Astrocyte (in vitro differentiated cells and primary cell): ENCODE measurements around the gene NOD1. TPM values are rescaled to one million over a fixed set of nuclear protein-coding genes. Genes with fewer than 3 reads are reported as not detected.
"Not testable (repeated sequence)": the region's sequence is repeated elsewhere in the genome, so short reads cannot be mapped to it uniquely, and the experiment has no call there.

Source experiments
- DNase-seq: peaks from one replicate; pipeline ENCODE4 v3.0.0-alpha.2; 2010; ENCODE audit warnings: low read depth
- FAIRE-seq: peaks from 2 replicates; lab custom pipeline; 2011; peaks lifted over from hg19 to GRCh38; lab: Jason Lieb, UNC
- H2AFZ ChIP-seq: 2 replicates; pipeline ENCODE4 v1.6.0; 2012; ENCODE audit warnings: low read depth, low read length, inconsistent platforms
- H3K27ac ChIP-seq: 2 replicates; pipeline ENCODE4 v1.5.1; 2011; ENCODE audit warnings: low read depth, low read length, inconsistent platforms
- H3K27me3 ChIP-seq: 2 replicates; pipeline ENCODE4 v1.6.0; 2011; ENCODE audit warnings: low read length, inconsistent platforms; ENCODE audit not compliant: insufficient read depth
- H3K36me3 ChIP-seq: 2 replicates; pipeline ENCODE4 v1.5.1; 2011; ENCODE audit warnings: low read length, inconsistent platforms; ENCODE audit not compliant: insufficient read depth
- H3K4me1 ChIP-seq: 2 replicates; pipeline ENCODE4 v1.5.1; 2011; ENCODE audit warnings: low read length, inconsistent platforms; ENCODE audit not compliant: insufficient read depth
- H3K4me2 ChIP-seq: 2 replicates; pipeline ENCODE4 v1.6.0; 2012; ENCODE audit warnings: low read length, inconsistent platforms
- H3K4me3 ChIP-seq: 2 replicates; pipeline ENCODE4 v1.5.1; 2011; ENCODE audit warnings: low read depth, mild to moderate bottlenecking, low read length, inconsistent platforms; ENCODE audit not compliant: insufficient read depth
- H3K79me2 ChIP-seq: 2 replicates; pipeline ENCODE4 v1.6.0; 2012; ENCODE audit warnings: mild to moderate bottlenecking, low read length, inconsistent platforms; ENCODE audit not compliant: insufficient read depth
- H3K9ac ChIP-seq: 2 replicates; pipeline ENCODE4 v1.6.0; 2012; ENCODE audit warnings: mild to moderate bottlenecking, low read length, inconsistent platforms
- H3K9me3 ChIP-seq: 2 replicates; pipeline ENCODE4 v1.5.1; 2012; ENCODE audit warnings: low read depth, mild to moderate bottlenecking, low read length, inconsistent platforms; ENCODE audit not compliant: insufficient read depth
- H4K20me1 ChIP-seq: 2 replicates; pipeline ENCODE4 v1.6.0; 2012; ENCODE audit warnings: low read length, inconsistent platforms; ENCODE audit not compliant: insufficient read depth
- H3K27ac Mint-ChIP-seq: one replicate; pipeline ENCODE4 v1.8.0; 2021; ENCODE audit warnings: mild to moderate bottlenecking, mixed read lengths; ENCODE audit not compliant: unreplicated experiment
- H3K27me3 Mint-ChIP-seq: one replicate; pipeline ENCODE4 v1.8.0; 2021; ENCODE audit warnings: low read depth, mixed read lengths; ENCODE audit not compliant: unreplicated experiment
- H3K36me3 Mint-ChIP-seq: one replicate; pipeline ENCODE4 v1.8.0; 2021; ENCODE audit warnings: low read depth, mixed read lengths; ENCODE audit not compliant: unreplicated experiment
- H3K4me1 Mint-ChIP-seq: one replicate; pipeline ENCODE4 v1.8.0; 2021; ENCODE audit warnings: low read depth, mixed read lengths; ENCODE audit not compliant: unreplicated experiment
- H3K4me3 Mint-ChIP-seq: one replicate; pipeline ENCODE4 v1.8.0; 2021; ENCODE audit warnings: mild to moderate bottlenecking, moderate library complexity, mixed read lengths; ENCODE audit not compliant: unreplicated experiment
- H3K9me3 Mint-ChIP-seq: one replicate; pipeline ENCODE4 v1.8.0; 2021; ENCODE audit warnings: mild to moderate bottlenecking, mixed read lengths; ENCODE audit not compliant: unreplicated experiment
- CTCF ChIP-seq: IDR thresholded peaks from 2 replicates; pipeline ENCODE4 v1.5.1; 2011; ENCODE audit warnings: low read depth, mild to moderate bottlenecking, inconsistent platforms, low read length, moderate library complexity; ENCODE audit not compliant: insufficient read depth
- EZH2 ChIP-seq: IDR thresholded peaks from 2 replicates; pipeline ENCODE4 v1.6.1; 2012; ENCODE audit warnings: mild to moderate bottlenecking, low read length, inconsistent platforms; ENCODE audit not compliant: insufficient read depth
- total RNA-seq: library from RNA; stranded (reverse); gene quantifications from 2 replicates; pipeline ENCODE4 v1.2.1, GENCODE V29; 2021

The NOD1 gene
- total RNA-seq, 1 donor from 2014 or later: 9.7 TPM

- H3K4me1 Mint-ChIP-seq: no peaks in the 10 kb centered on the region
- peaks cover 7% of the 10 kb centered on the region for H3K36me3 Mint-ChIP-seq
- no peaks in the 10 kb centered on the region for H3K4me1 ChIP-seq
- no peak for FAIRE-seq
- H3K27me3 Mint-ChIP-seq: no peaks in the 10 kb centered on the region
- H3K9me3 Mint-ChIP-seq: peaks cover 5% of the 10 kb centered on the region
- H3K79me2 ChIP-seq: no peaks in the 10 kb centered on the region
- H3K27ac Mint-ChIP-seq: no peak overlapping the region
- H3K36me3 ChIP-seq: peaks cover 4% of the 10 kb centered on the region
- no peaks in the 10 kb centered on the region for H3K9me3 ChIP-seq
- H4K20me1 ChIP-seq: no peaks in the 10 kb centered on the region
- no peak overlapping the region for H3K9ac ChIP-seq
- no peak overlapping the region for H3K27ac ChIP-seq
- no peaks in the 10 kb centered on the region for H3K27me3 ChIP-seq
- DNase-seq: no peak
- no peak overlapping the region for H3K4me3 ChIP-seq
- TF ChIP-seq EZH2 (no peak), CTCF (no peak)
- no peak overlapping the region for H3K4me3 Mint-ChIP-seq
- no peak overlapping the region for H2AFZ ChIP-seq
- no peak overlapping the region for H3K4me2 ChIP-seq
Measured at GRCh38 chr7:30491417-30491816, 12.8 kb upstream of the NOD1 start.

- Mint-ChIP-seq H3K36me3 (no peaks in the 10 kb centered on the region), H3K4me3 (no peak overlapping the region), H3K27ac (no peak overlapping the region), H3K9me3 (peaks cover 3% of the 10 kb centered on the region), H3K4me1 (no peaks in the 10 kb centered on the region), H3K27me3 (no peaks in the 10 kb centered on the region)
- Histone ChIP-seq H3K27ac (no peak overlapping the region), H3K4me2 (no peak overlapping the region), H3K9me3 (no peaks in the 10 kb centered on the region), H3K4me3 (no peak overlapping the region), H3K4me1 (no peaks in the 10 kb centered on the region), H3K36me3 (no peaks in the 10 kb centered on the region), H3K27me3 (no peaks in the 10 kb centered on the region), H4K20me1 (no peaks in the 10 kb centered on the region), H2AFZ (no peak overlapping the region), H3K79me2 (no peaks in the 10 kb centered on the region), H3K9ac (no peak overlapping the region)
- no peak for TF ChIP-seq EZH2
- TF ChIP-seq CTCF: no peak
- FAIRE-seq (no peak), DNase-seq (no peak)
Measured at GRCh38 chr7:30487371-30487770, 8.8 kb upstream of the NOD1 start.

DNA sequence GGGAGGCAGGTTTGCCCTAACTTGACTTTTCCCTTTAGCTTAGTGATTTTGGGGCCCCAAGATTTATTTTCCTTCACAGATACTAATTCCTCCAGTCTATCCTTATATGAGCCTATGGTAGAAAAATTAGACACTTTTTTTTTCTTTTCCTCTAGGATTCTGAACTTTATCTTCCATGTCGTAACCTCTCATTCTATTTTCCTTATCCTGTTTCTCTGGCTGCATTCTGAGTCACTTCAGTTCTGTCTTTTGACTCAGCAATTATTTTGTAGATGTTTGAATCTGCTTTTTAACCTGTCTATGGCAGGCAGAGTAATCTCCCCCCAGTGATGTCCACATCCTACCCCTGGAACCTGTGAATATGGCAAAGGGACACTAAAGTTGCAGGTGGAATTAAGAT is 7.1 kb upstream of the NOD1 start:
- no peaks in the 10 kb centered on the region for H3K36me3 ChIP-seq
- no peaks in the 10 kb centered on the region for H3K79me2 ChIP-seq
- H4K20me1 ChIP-seq: no peaks in the 10 kb centered on the region
- no peak overlapping the region for H3K9ac ChIP-seq
- H2AFZ ChIP-seq: no peak overlapping the region
- Mint-ChIP-seq H3K36me3 (no peaks in the 10 kb centered on the region), H3K9me3 (no peaks in the 10 kb centered on the region), H3K27me3 (no peaks in the 10 kb centered on the region), H3K4me3 (no peak overlapping the region), H3K4me1 (no peaks in the 10 kb centered on the region), H3K27ac (no peak overlapping the region)
- TF ChIP-seq CTCF (no peak), EZH2 (no peak)
- no peak overlapping the region for H3K4me3 ChIP-seq
- H3K4me1 ChIP-seq: no peaks in the 10 kb centered on the region
- FAIRE-seq (no peak), DNase-seq (no peak)
- H3K4me2 ChIP-seq: no peak overlapping the region
- no peak overlapping the region for H3K27ac ChIP-seq
- H3K27me3 ChIP-seq: no peaks in the 10 kb centered on the region
- no peaks in the 10 kb centered on the region for H3K9me3 ChIP-seq

DNA sequence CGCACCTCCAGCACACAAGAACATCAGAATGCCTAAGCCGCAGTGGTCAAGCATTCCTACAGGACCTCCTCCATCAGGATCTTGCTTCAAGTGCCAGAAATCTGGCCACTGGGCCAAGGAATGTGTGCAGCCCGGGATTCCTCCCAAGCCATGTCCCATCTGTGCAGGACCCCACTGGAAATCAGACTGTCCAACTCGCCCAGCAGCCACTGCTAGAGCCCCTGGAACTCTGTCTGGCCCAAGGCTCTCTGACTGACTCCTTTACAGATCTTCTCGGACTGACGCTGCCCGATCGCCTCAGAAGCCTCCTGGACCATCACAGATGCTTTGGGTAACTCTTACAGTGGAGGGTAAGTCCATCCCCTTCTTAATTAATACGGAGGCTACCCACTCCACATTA is 2.8 kb upstream of the NOD1 start:
- not testable (repeated sequence) for H3K27ac Mint-ChIP-seq

More for the DNA sequence above, 2.8 kb upstream of the NOD1 start:
- H3K27ac ChIP-seq, H3K36me3 ChIP-seq, H3K4me1 ChIP-seq, H3K9me3 ChIP-seq, H3K79me2 ChIP-seq, H3K4me3 ChIP-seq, H3K9me3 Mint-ChIP-seq, H4K20me1 ChIP-seq, DNase-seq, H3K9ac ChIP-seq, FAIRE-seq, H3K27me3 ChIP-seq, H3K4me3 Mint-ChIP-seq, H3K27me3 Mint-ChIP-seq, H2AFZ ChIP-seq, H3K36me3 Mint-ChIP-seq, H3K4me2 ChIP-seq: not testable (repeated sequence)
- H3K4me1 Mint-ChIP-seq: peaks cover 12% of the 10 kb centered on the region
